GM11168 (cell line): ENCODE results near the gene LIPC.

ENCODE experiments used
- in situ Hi-C: fragments of 300-500 bp; cut with MboI; formaldehyde crosslinking; loops from one replicate; pipeline ENCODE4 v1.12.0; 2022; ENCODE audit warnings: low sequenced_read_pairs; ENCODE audit not compliant: unreplicated experiment

The LIPC gene

DNA sequence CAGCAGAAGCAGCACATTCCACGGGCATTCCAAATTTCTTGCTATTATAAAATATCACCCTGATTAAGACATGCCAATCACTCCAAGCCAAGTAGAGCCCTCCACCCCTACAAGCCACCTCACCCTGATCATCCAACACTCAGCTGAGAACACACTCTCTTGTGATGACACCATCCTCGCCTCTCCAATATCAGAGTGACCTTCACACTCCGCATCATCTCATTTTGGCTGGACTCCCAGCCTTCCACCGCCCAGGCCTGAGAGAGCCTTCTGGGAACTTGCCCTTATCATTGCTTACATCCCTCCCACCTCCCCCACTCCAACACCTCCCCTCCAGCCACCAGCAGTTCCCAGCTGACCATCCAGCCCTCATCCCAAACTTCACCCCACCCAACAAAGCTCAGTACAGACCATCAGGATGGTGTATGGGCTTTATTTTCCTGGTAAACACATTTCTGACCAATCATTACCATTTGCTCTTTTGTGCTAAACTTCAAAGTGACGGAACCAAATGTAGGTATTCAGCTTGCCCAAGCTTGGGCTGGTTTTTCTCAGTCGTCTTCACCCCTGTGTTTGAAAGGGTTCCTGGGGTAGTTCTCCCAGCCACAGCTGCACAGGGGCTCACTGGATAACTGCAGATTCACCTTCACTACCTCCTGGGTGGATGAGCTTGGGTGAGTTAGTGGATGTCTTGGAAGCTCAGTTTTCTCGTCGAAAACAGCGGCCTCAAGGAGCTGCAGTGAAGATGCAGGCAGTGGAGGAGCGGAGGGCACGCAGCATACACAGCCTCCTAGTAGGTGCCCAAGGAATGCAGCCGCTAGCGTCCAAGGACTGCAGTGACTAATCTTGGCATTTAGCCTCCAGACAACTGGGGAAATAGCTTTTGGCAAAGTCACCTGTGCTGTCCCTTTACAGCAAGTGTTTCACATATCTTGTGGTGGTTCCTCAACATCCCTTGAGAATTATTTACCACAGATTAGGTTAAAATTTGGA lies 115.1 kb downstream of the LIPC start:
- in situ Hi-C loops = no loop called here

DNA sequence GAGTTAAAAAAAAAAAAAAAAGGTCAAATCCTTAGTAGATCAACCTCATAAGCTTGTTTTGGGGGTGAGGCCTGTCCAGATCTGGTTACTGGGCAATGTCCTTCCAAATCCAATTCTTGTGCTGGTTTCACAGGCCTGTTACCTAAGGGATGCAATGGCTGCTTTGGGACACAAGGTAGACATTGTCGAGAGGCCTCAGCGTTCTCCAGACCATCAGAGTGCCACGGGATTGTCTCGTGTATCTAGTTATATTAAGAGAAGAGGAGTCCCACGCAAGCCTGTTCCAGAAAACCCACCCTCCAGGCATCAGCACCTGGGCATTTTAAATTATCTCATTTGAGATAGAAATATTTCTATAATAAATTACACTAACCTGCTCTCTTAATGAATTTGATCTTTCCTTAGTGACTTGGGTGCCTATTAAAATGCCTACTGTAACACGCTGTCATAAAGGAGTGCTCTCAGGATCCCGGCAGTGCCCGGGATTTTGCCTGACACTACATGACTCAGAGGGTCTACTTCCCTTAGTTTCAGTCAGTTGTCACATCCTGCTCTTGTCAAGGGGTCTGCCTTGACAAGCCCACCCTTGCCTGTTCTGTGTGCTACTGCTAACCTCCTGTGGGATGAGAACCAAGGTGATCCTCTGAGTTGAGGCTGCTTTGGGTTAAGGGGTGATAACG lies 116.0 kb downstream of the LIPC start:
- in situ Hi-C loops = no loop called here

- in situ Hi-C loops = no loop called here
Measured at GRCh38 chr15:58548308-58549012, 116.7 kb downstream of the LIPC start.

DNA sequence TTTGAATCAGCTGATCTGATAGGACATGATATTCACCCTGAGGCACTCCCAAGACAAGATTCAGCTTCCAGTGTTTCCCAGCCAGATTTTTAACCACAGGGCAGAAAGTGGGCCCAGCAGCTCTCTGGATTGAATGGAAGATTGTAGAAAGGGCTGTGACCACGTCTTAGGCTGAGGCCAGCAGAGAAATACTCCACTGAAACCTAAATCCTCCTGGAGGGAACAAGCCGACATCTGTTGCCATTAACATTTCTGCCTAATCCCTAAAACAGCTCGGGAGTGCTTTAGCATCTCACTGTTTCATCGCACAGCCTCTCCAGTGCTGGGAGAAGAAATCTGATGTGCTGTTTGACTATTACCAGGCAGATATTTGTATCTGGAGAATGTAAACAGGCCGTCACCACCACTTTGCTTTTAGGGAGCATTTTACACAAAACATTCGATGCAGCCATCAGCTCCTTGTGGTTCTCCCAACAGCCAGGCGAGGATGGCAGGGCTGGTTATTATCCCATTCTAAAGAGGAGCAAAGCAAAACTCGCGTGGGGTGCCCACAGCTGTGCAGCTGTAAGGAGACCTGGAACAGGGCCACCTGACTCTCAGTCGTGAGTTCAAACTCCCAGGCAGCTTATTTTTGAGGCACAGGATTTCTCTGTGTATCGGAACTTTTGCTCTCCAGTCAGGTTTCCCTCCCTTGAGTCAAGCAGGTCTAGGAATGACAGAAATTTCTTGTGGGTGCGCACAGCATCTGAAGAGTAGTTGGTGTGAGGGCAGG lies 117.4 kb downstream of the LIPC start:
- in situ Hi-C loops = no loop called here

GRCh38 chr15:58549785-58550074 lies 117.9 kb downstream of the LIPC start:
- in situ Hi-C loops = no loop called here

GRCh38 chr15:58551084-58551763 lies 119.4 kb downstream of the LIPC start:
- in situ Hi-C loops = no loop called here

- in situ Hi-C loops = no loop called here
Measured at GRCh38 chr15:58551764-58552504, 120.1 kb downstream of the LIPC start.

DNA sequence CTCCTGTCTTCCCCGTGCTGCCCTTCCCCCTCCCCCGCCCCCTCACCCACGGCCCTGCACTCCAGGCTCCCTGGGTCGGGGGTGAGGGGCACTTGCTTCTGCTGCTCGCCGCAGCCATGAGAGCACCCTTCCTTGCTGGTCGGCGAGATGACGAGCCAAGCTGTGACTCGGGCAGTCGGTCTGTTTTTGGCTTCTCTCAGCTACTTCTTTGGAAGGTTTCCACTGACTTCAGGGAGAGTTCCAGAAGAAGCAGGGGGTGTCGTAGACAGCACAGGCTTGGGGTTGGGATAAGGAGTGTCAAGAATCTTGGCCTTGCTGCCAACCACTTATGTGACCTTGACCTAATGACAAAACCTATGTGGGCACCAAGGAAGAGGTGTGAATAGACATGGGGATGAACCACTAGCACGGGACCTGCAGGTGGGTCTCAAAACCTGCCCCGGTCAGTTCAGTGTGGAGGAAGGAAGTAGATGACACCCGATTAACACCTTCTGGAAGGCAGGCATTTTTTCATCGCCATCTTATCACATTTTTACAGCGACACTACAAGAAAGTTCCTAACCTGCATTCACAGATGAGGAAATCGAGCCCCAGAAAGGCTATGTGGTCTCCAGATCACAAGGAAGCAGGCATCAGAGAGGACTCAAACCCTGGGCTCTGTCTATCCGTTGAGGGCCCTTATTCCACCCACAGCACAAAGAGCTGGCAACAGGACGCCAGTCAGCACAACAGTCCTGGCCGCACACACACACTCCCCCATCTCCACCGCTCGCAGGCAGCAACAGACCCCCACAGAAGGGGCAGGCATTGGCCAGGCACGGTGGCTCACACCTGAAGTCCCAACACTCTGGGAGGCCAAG lies 120.9 kb downstream of the LIPC start:
- in situ Hi-C loops = no loop called here

DNA sequence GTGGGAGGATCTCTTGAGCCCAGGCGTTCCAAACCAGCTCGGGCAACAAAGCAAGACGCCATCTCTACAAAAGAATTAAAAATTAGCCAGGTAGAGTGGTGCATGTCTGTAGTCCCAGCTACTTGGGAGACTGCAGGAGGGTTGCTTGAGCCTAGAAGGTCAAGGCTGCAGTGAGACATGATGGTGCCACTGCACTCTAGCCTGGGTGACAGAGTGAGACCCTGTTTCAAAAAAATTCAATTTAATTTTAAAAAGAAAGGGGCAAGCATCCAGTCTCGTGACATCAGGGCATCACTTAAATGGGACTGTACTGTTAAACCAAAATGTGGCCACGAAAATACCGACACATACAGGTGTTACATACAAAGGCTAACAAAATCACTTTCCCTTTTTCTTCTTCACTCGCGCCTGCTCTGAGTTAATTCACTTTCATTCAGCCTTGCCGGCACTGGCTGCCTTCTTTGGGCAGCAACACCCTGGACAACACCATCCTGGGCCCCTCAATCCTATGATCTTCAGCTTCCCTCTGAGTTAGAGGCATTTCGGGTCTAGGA lies 121.7 kb downstream of the LIPC start:
- in situ Hi-C loops = no loop called here

GRCh38 chr15:58554758-58555157 lies 123.0 kb downstream of the LIPC start:
- in situ Hi-C loops = no loop called here

GRCh38 chr15:58555162-58556027 lies 123.6 kb downstream of the LIPC start:
- in situ Hi-C loops = no loop called here

DNA sequence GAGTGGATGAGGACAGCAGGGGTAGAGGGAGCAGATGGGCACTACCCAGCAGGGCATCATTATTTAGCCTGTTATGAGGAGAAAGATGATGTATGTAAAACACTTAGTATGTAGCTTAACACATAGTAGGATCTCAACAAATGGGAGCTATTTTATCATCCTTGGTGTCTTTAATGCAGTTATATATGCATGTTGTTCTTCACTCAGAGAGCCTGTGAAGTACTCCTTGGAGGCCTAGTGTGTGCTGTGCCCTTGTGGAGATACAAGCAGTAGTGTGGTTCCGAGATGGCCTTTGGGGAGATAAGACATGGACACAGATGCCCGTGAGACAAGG lies 124.2 kb downstream of the LIPC start:
- in situ Hi-C loops = no loop called here

GRCh38 chr15:58556541-58556940 lies 124.8 kb downstream of the LIPC start:
- in situ Hi-C loops = no loop called here

- in situ Hi-C loops = no loop called here
Measured at GRCh38 chr15:58558777-58559176, 127.0 kb downstream of the LIPC start.

GRCh38 chr15:58559904-58560588 lies 128.3 kb downstream of the LIPC start:
- in situ Hi-C loops = no loop called here

DNA sequence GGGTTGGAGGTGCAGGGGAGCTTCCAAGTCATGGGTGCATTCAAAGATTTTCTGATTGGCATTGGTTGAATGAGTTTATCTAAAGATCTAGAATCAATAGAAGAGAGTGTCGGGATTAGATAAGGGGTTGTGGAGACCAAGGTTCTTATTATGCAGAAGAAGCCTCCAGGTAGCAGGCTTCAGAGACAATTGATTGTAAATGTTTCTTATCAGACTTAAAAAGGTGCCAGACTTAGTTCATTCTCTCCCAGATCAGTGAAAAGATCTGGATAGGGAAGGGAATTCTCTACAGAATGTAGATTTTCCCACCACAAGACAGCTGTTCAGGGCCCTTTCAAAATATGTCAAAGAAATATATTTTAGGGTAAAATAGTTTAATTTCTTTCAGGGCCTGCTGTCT lies 129.5 kb downstream of the LIPC start:
- in situ Hi-C loops = no loop called here

GRCh38 chr15:58562135-58562534 lies 130.3 kb downstream of the LIPC start:
- in situ Hi-C loops = no loop called here
